Measurements from ENCODE around the gene HMCN2. TPM values are rescaled to one million over a fixed set of nuclear protein-coding genes. Genes with fewer than 3 reads are reported as not detected.

HMCN2 gene
- total RNA-seq, 1 experiment from 2014 or later = 1.6 TPM

DNA sequence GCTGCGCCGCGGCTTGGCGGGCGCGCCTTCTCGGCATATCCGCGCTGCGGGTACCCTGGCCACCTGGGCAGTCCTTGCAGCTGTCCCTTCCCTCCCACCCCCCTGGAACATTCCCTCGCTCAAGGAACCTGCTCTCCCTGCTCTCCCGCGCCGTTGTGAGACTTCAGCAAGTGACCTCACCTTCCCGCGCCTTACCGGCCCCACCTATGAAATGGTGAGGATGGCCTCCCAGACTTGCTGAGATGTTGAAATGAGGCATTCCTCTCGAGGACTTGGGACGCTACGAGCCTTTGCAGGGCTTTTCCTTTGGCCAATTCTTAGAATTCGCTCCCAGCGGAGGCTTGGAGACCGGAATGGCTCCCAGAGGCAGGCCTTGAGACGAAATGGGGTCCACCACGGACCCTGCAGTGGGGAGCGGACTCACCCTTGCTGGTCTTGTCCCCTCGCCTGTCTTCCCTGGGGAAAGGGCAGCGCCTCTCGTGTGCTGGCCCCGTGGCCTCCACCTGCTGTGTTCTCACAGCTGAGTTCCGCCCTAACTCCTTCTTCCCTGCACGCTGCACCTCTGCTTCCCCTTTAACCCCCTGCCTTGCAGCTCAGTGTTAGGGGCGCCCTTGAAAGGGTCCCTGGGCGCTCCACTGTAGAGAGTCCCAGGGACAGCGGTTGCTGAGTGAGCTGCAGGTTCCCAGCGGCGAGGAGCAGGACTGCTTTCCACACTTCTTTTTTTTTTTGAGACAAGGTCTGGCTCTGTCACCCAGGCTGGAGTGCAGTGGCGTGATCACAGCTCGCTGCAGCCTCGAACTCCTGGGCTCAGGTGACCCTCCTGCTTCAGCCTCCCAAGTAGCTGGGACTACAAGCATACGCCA, 907 bp downstream of the HMCN2 start:
- Histone ChIP-seq H3K79me2 (ENCODE audit: low read depth) (no peaks in the 10 kb centered on the region), H3K4me3 (no peak overlapping the region), H3K4me2 (no peak overlapping the region), H4K20me1 (ENCODE audit: insufficient read depth) (no peaks in the 10 kb centered on the region), H3K4me1 (replicated peaks; ENCODE audit: insufficient read depth) (no peaks in the 10 kb centered on the region), H3F3A (ENCODE audit: insufficient read depth, low read depth) (peaks cover 6% of the 10 kb centered on the region; the same call in 1 of the 2 replicates), H3K9me3 (ENCODE audit: insufficient read depth, low read depth) (no peaks in the 10 kb centered on the region), H2AFZ (no peak overlapping the region), H3K27ac (no peak overlapping the region), H3K36me3 (ENCODE audit: low read depth) (no peaks in the 10 kb centered on the region), H3K27me3 (ENCODE audit: insufficient read depth, low read depth) (peaks cover 50% of the 10 kb centered on the region), H3K9me2 (ENCODE audit: insufficient read depth) (no peaks in the 10 kb centered on the region)
- ChIA-PET CTCF (no interaction called here), POLR2A (ENCODE audit: unreplicated experiment) (no interaction called here)
- no peak for TF ChIP-seq EZH2 (IDR thresholded peaks at IDR 0.05; ENCODE audit: low read depth)
- TF ChIP-seq, protein P1, sequence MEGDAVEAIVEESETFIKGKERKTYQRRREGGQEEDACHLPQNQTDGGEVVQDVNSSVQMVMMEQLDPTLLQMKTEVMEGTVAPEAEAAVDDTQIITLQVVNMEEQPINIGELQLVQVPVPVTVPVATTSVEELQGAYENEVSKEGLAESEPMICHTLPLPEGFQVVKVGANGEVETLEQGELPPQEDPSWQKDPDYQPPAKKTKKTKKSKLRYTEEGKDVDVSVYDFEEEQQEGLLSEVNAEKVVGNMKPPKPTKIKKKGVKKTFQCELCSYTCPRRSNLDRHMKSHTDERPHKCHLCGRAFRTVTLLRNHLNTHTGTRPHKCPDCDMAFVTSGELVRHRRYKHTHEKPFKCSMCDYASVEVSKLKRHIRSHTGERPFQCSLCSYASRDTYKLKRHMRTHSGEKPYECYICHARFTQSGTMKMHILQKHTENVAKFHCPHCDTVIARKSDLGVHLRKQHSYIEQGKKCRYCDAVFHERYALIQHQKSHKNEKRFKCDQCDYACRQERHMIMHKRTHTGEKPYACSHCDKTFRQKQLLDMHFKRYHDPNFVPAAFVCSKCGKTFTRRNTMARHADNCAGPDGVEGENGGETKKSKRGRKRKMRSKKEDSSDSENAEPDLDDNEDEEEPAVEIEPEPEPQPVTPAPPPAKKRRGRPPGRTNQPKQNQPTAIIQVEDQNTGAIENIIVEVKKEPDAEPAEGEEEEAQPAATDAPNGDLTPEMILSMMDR (conservative IDR thresholded peaks at IDR 0.05) = no peak
- intact Hi-C loops (cut with micrococcal nuclease; ENCODE audit: unreplicated experiment) = no loop called here
- no peak for DNase-seq
- BruUV-seq (replicated peaks) = no TSS peak

DNA sequence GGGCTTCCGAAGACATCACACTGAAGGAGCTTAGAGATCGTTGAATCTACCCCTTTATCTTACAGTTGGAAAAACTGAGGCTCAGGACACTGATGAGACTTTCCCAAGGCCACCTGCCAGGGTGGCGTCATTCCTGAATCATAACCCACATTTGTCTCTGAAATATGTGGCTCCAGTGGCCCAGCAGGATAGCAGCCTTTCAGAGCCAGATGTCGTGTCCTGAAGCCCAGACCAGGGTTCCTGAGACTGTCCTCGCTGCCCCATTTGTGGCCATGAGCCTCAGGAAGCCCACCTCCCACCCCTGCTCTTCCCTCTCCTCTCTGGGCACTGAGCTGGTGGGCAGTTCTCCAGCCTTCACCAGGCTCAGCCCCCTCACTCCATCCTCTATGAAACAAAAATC, 2.4 kb downstream of the HMCN2 start:
- H3K9me2 ChIP-seq (ENCODE audit: insufficient read depth) = no peaks in the 10 kb centered on the region
- POLR2A ChIA-PET (ENCODE audit: unreplicated experiment) = no interaction called here
- CTCF ChIA-PET = interaction anchor here (0.5 to 0.7 kb wide), 2 partner anchors 28 to 115 kb away, joined by 5 to 11 read pairs; no protein-coding TSS in a partner anchor
- H3K9me3 ChIP-seq (ENCODE audit: insufficient read depth, low read depth) = no peaks in the 10 kb centered on the region
- no peaks in the 10 kb centered on the region for H3K4me1 ChIP-seq (replicated peaks; ENCODE audit: insufficient read depth)
- intact Hi-C loops (cut with micrococcal nuclease; ENCODE audit: unreplicated experiment) = no loop called here
- H3K4me3 ChIP-seq = no peak overlapping the region
- DNase-seq = no peak
- H3F3A ChIP-seq (ENCODE audit: insufficient read depth, low read depth) = peaks cover 6% of the 10 kb centered on the region; the same call in 1 of the 2 replicates
- H3K4me2 ChIP-seq = no peak overlapping the region
- TF ChIP-seq, protein P1 (conservative IDR thresholded peaks at IDR 0.05) = no peak
- no peak for TF ChIP-seq EZH2 (IDR thresholded peaks at IDR 0.05; ENCODE audit: low read depth)
- H3K36me3 ChIP-seq (ENCODE audit: low read depth) = no peaks in the 10 kb centered on the region
- BruUV-seq (replicated peaks) = no TSS peak
- no peak overlapping the region for H2AFZ ChIP-seq
- no peaks in the 10 kb centered on the region for H3K79me2 ChIP-seq (ENCODE audit: low read depth)
- no peak overlapping the region for H3K27ac ChIP-seq
- H4K20me1 ChIP-seq (ENCODE audit: insufficient read depth) = no peaks in the 10 kb centered on the region
- H3K27me3 ChIP-seq (ENCODE audit: insufficient read depth, low read depth) = peaks cover 37% of the 10 kb centered on the region

DNA sequence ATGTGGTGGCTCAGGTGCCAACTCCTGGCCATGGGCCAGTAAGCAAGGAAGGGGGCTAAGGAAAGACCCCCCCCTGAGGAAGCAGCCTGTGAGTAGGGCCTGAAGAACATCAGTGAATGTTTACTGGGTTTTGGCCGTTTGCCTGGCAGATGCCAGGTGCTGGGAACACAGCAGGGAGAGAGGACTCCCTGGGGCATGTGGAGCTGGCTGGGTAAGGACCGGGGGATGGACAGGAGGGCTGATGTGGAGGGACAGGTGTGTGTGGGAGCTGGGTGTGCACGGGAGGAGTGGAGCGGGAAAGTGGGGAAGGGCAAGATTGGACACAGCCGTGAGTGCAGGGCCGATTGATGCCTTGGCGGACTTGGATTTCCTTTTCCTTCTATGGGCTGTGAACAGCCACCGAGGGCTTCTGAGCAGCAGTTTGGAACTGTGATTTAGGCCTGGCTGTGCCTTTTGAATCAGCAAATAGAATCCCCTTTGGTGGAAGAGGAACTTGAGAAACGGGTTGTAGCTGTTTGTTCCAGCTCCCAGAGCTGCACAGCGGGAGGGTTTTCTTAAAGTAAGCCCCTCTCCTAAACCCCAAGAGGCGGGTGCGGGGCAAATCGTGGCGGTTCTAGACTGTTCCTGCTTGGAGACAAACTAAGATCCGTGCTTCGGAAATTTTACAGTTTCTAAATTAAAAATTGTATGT, 3.1 kb downstream of the HMCN2 start:
- Histone ChIP-seq H3K79me2 (ENCODE audit: low read depth) (no peaks in the 10 kb centered on the region), H3K9me2 (ENCODE audit: insufficient read depth) (no peaks in the 10 kb centered on the region), H3K27ac (no peak overlapping the region), H4K20me1 (ENCODE audit: insufficient read depth) (no peaks in the 10 kb centered on the region), H3F3A (ENCODE audit: insufficient read depth, low read depth) (peaks cover 6% of the 10 kb centered on the region; the same call in 1 of the 2 replicates), H3K4me1 (replicated peaks; ENCODE audit: insufficient read depth) (no peaks in the 10 kb centered on the region), H3K9me3 (ENCODE audit: insufficient read depth, low read depth) (no peaks in the 10 kb centered on the region), H3K27me3 (ENCODE audit: insufficient read depth, low read depth) (peaks cover 30% of the 10 kb centered on the region), H3K36me3 (ENCODE audit: low read depth) (no peaks in the 10 kb centered on the region), H3K4me2 (no peak overlapping the region), H3K4me3 (no peak overlapping the region), H2AFZ (no peak overlapping the region)
- TF ChIP-seq, protein P1 (conservative IDR thresholded peaks at IDR 0.05) = no peak
- TF ChIP-seq EZH2 (IDR thresholded peaks at IDR 0.05; ENCODE audit: low read depth) = no peak
- POLR2A ChIA-PET (ENCODE audit: unreplicated experiment) = interaction anchor here (0.6 kb wide), 1 partner anchor 82 kb away, joined by 3 read pairs; no protein-coding TSS in a partner anchor
- no peak for DNase-seq
- no TSS peak for BruUV-seq (replicated peaks)
- intact Hi-C loops (cut with micrococcal nuclease; ENCODE audit: unreplicated experiment) = no loop called here
- CTCF ChIA-PET = no interaction called here
